Measurements from ENCODE around the gene SYTL5. TPM values are rescaled to one million over a fixed set of nuclear protein-coding genes. Genes with fewer than 3 reads are reported as not detected.

Gene SYTL5
- total RNA-seq, 1 donor from 2014 or later, result 0.08 TPM

GRCh38 chrX:38000706-38001105 is 5.6 kb upstream of the SYTL5 start:
- no peak for DNase-seq (ENCODE audit: low read depth)
- Histone ChIP-seq H3K36me3 (ENCODE audit: control insufficient read depth, insufficient read depth, low read length) (no peaks in the 10 kb centered on the region), H3K4me3 (ENCODE audit: low read depth, low read length) (no peak overlapping the region), H3K27me3 (ENCODE audit: control insufficient read depth, insufficient read depth, low read length) (no peaks in the 10 kb centered on the region)
- no peak for TF ChIP-seq CTCF (IDR thresholded peaks at IDR 0.05; ENCODE audit: insufficient read depth, low read length, poor library complexity, severe bottlenecking)

- no peak for TF ChIP-seq CTCF (IDR thresholded peaks at IDR 0.05; ENCODE audit: insufficient read depth, low read length, poor library complexity, severe bottlenecking)
- DNase-seq (ENCODE audit: low read depth), result no peak
- H3K4me3 ChIP-seq (ENCODE audit: low read depth, low read length), result no peak overlapping the region
- no peaks in the 10 kb centered on the region for H3K27me3 ChIP-seq (ENCODE audit: control insufficient read depth, insufficient read depth, low read length)
- H3K36me3 ChIP-seq (ENCODE audit: control insufficient read depth, insufficient read depth, low read length), result no peaks in the 10 kb centered on the region
Measured at GRCh38 chrX:38004046-38004445, 2.3 kb upstream of the SYTL5 start.

- Histone ChIP-seq H3K27me3 (ENCODE audit: control insufficient read depth, insufficient read depth, low read length) (no peaks in the 10 kb centered on the region), H3K4me3 (ENCODE audit: low read depth, low read length) (no peak overlapping the region), H3K36me3 (ENCODE audit: control insufficient read depth, insufficient read depth, low read length) (no peaks in the 10 kb centered on the region)
- DNase-seq (ENCODE audit: low read depth), result no peak
- TF ChIP-seq CTCF (IDR thresholded peaks at IDR 0.05; ENCODE audit: insufficient read depth, low read length, poor library complexity, severe bottlenecking), result no peak
Measured at GRCh38 chrX:38006778-38007177, 425 bp downstream of the SYTL5 start.

- DNase-seq (ENCODE audit: low read depth), result no peak
- H3K36me3 ChIP-seq (ENCODE audit: control insufficient read depth, insufficient read depth, low read length), result no peaks in the 10 kb centered on the region
- TF ChIP-seq CTCF (IDR thresholded peaks at IDR 0.05; ENCODE audit: insufficient read depth, low read length, poor library complexity, severe bottlenecking), result no peak
Measured at GRCh38 chrX:38008658-38009057, 2.3 kb downstream of the SYTL5 start.

GRCh38 chrX:38009641-38010040 is 3.3 kb downstream of the SYTL5 start:
- TF ChIP-seq CTCF (IDR thresholded peaks at IDR 0.05; ENCODE audit: insufficient read depth, low read length, poor library complexity, severe bottlenecking), result no peak
- Histone ChIP-seq H3K36me3 (ENCODE audit: control insufficient read depth, insufficient read depth, low read length) (no peaks in the 10 kb centered on the region), H3K27me3 (ENCODE audit: control insufficient read depth, insufficient read depth, low read length) (no peaks in the 10 kb centered on the region), H3K4me3 (ENCODE audit: low read depth, low read length) (no peak overlapping the region)
- DNase-seq (ENCODE audit: low read depth), result no peak

More at GRCh38 chrX:38008658-38009057, 2.3 kb downstream of the SYTL5 start:
- H3K4me3 ChIP-seq (ENCODE audit: low read depth, low read length), result no peak overlapping the region
- no peaks in the 10 kb centered on the region for H3K27me3 ChIP-seq (ENCODE audit: control insufficient read depth, insufficient read depth, low read length)

GRCh38 chrX:38018766-38019425 is 12.5 kb downstream of the SYTL5 start:
- TF ChIP-seq CTCF (IDR thresholded peaks at IDR 0.05; ENCODE audit: insufficient read depth, low read length, poor library complexity, severe bottlenecking), result no peak
- H3K4me3 ChIP-seq (ENCODE audit: low read depth, low read length), result no peak overlapping the region
- no peaks in the 10 kb centered on the region for H3K36me3 ChIP-seq (ENCODE audit: control insufficient read depth, insufficient read depth, low read length)
- no peak for DNase-seq (ENCODE audit: low read depth)
- H3K27me3 ChIP-seq (ENCODE audit: control insufficient read depth, insufficient read depth, low read length), result no peaks in the 10 kb centered on the region
